ENCODE measurements around the gene ZNF774. TPM values are rescaled to one million over a fixed set of nuclear protein-coding genes. Genes with fewer than 3 reads are reported as not detected.

ZNF774 gene
- 1.1 and 2.5 TPM in 2 replicates for total RNA-seq

DNA sequence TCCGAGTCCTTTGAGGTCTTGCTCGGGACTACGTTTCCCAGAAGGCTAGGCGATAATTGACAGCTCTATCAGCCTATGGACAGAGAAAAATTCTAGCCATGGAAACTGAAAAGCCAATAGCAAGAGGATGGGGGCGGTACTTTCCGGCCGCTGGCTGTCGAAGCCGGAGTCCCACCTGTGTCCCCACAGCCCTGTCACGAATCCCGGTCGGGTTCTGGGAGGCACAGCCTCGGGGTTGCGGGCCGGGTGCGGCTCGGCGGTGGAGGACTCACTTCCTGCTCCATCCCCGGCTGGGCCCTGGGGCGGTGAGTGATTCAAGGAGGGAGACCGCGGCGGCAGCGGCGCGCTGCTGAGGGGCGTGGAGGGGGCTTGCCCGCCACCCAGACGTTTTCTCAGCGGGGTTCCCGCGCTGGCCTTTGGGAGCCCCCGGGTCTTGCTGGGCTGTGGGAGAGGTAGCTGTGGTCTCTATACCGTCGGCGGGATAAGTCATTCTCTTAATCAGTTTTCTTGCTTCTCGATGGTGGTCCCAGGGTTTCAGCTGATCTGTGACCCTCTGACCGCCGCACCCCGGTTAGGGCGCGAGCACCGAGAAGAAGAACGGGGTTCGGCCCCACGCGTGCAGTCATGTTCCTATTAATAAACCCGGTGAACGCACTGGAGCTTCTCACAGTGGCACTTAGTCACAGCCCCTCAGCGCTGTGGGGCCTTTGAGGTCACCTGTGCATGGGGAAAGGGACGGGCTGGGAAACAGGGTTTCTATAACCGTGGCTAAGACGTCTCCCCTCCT is at the start of gene ZNF774:
Gene ZNF774 (plus strand): TSS at position 178 of the 787 bp plus-strand sequence. CDS start 2,377 bp downstream, outside the sequence.

DNA sequence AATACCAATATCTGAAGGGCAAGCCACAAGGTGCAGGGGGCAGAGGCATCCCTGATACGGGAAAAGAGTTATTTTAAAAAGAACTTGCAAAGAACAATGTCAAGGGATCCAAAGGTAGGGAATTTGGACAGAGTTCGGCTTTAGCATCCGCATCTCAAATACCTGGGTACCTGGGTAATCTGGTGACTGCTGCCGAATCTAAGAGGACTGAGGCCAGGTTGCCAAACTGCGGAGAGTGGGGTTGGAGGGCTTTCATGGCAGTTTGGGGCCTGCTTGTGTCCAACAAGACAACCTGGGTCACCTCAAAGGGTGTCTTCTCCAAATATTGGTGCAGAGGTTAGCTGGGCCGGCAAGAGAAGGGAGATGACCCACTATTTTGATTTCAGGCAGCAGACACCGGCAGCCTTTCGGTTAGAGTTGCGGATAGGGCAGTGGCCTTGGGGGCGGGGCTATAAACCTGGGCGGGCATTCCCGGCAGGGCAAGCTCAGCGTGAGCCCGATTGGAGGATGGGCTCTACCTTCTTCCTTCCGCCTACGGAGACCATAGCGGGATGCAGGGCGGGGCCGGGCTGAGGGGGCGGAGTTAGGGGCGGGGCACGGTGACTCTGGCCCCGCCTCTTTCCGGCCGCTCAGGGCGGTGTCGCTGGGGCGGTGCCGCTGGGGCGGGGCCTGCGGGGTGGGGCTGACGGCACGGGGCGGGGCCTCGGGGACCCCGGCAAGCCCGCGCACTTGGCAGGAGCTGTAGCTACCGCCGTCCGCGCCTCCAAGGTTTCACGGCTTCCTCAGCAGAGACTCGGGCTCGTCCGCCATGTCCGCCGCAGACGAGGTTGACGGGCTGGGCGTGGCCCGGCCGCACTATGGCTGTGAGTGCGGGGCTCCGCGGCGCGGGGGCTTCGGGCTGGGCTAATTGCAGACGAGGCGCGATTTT is 35.7 kb downstream of the ZNF774 start, which contains the start of gene IQGAP1:
Gene IQGAP1 (plus strand): TSS at position 709 of the 928 bp plus-strand sequence. CDS start 100 bp downstream, at position 809.

Other genes starting within 250 kb of the ZNF774 start
- 52.7 and 54.5 TPM in 2 replicates for gene IDH2, start 249.8 kb upstream of the ZNF774 start, total RNA-seq
- 11.8 and 16.2 TPM in 2 replicates for gene SEMA4B, start 151.0 kb upstream of the ZNF774 start, total RNA-seq
- gene CIB1, start 118.3 kb upstream of the ZNF774 start, total RNA-seq = 27.1 and 31.9 TPM in 2 replicates
- gene GDPGP1, start 118.1 kb upstream of the ZNF774 start, total RNA-seq = 3.0 and 11.0 TPM in 2 replicates
- gene TTLL13, start 102.7 kb upstream of the ZNF774 start, total RNA-seq = 0.12 TPM in 1 of 2 replicates, not detected in the other
- 71.2 and 76.0 TPM in 2 replicates for gene NGRN, start 86.6 kb upstream of the ZNF774 start, total RNA-seq
- gene IQGAP1, start 36.0 kb downstream of the ZNF774 start, total RNA-seq = 265 and 279 TPM in 2 replicates
- gene CRTC3, start 177.6 kb downstream of the ZNF774 start, total RNA-seq = 12.0 and 16.0 TPM in 2 replicates

Data from uterine smooth muscle cell (primary cell).